Measurements from ENCODE around the gene RHD. TPM values are rescaled to one million over a fixed set of nuclear protein-coding genes. Genes with fewer than 3 reads are reported as not detected.
A peak's percentile ranks its signal among the peaks of the same experiment; 100 is the strongest.
"Not testable (repeated sequence)": the region's sequence is repeated elsewhere in the genome, so short reads cannot be mapped to it uniquely, and the experiment has no call there.

RHD gene
- total RNA-seq, 4 donors from 2014 or later: 0.40 TPM; not detected in 3

- peak overlapping the region in 3 of 4 donors; percentile 89 to 94 (median 93) for H3K27ac ChIP-seq
These were observed 5.6 kb upstream of the RHD start for GRCh38 chr1:25266554-25267287.

GRCh38 chr1:25267288-25268142 is 4.8 kb upstream of the RHD start:
- ATAC-seq (peak; percentile 91 to 94), DNase-seq (peak; percentile 57 to 76)
- H3K27me3 ChIP-seq; in situ Hi-C loops (cut with MboI; ENCODE audit: low sequenced_read_pairs in 4 of 4); intact Hi-C loops (cut with DNase I; ENCODE audit: low total_unique reads); H3K9me3 ChIP-seq; H3K4me1 ChIP-seq; H3K36me3 ChIP-seq: not testable (repeated sequence)
- Histone ChIP-seq H3K27ac (peak overlapping the region; percentile 74 to 94 (median 91)), H3K4me3 (peak overlapping the region; percentile 61 to 79 (median 72))
- TF ChIP-seq POLR2A (IDR thresholded peaks at IDR 0.05): peak in 1 of 2 donors; percentile 57

More at GRCh38 chr1:25266554-25267287, 5.6 kb upstream of the RHD start:
- ATAC-seq: peak; percentile 62 to 77
- in situ Hi-C loops (cut with MboI; ENCODE audit: low sequenced_read_pairs in 4 of 4); H3K4me1 ChIP-seq; H3K36me3 ChIP-seq; intact Hi-C loops (cut with DNase I; ENCODE audit: low total_unique reads); H3K27me3 ChIP-seq; H3K9me3 ChIP-seq: not testable (repeated sequence)
- H3K4me3 ChIP-seq: peak overlapping the region; percentile 61 to 72 (median 68)
- TF ChIP-seq CTCF (IDR thresholded peaks at IDR 0.05 in 4 of 5, conservative IDR thresholded peaks at IDR 0.05 in 1 of 5): peak in 1 of 5 experiments; percentile 35
- DNase-seq: peak in 1 of 2 donors; percentile 41

DNA sequence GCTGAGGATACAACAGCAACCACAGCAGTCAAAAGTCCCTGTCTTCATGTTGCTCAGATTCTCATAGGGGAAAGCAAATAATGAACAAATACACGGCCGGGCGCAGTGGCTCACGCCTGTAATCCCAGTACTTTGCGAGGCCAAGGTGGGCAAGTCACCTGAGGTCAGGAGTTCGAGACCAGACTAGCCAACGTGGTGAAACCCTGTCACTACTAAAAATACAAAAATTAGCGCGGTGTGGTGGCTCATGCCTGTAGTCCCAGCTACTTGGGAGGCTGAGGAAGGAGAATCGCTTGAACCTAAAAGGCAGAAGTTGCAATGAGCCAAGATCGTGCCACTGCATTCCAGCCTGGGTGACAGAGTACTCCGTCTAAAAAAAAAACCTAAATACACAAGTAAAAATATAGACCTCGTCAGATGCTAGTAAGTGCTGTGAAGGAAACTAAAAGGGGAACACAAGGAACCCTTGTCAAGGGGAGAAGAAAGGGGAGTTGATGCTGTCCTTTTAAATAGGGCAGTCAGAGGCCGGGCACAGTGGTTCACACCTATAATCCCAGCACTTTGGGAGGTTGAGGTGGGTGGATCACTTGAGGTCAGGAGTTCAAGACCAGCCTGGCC is 4.1 kb upstream of the RHD start:
- H3K9me3 ChIP-seq; intact Hi-C loops (cut with DNase I; ENCODE audit: low total_unique reads); H3K4me1 ChIP-seq; in situ Hi-C loops (cut with MboI; ENCODE audit: low sequenced_read_pairs in 4 of 4); DNase-seq; H3K27me3 ChIP-seq; H3K36me3 ChIP-seq; ATAC-seq: not testable (repeated sequence)
- Histone ChIP-seq H3K4me3 (peak overlapping the region; percentile 61 to 79 (median 72)), H3K27ac (peak overlapping the region; percentile 74 to 94 (median 91))

DNA sequence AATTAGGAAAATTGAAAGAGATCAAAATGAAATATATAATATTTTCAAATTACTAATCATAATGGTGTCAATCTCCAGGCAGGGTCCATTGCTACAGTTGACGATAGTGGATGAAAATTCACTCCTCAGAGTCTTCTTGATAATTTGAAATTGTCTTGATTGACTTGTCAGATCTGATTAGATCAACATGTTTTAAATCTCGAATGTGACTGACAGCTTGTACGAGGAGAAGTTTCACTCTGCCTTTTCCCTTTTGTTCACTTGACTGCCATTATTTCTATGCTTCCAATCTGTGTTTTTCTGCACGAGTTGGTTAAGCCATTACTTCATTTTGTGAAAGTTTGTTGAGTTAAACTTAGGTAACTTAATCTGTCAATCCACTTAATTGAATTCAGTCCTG is 3.3 kb downstream of the RHD start:
- H3K27ac ChIP-seq; H3K36me3 ChIP-seq; in situ Hi-C loops (cut with MboI; ENCODE audit: low sequenced_read_pairs in 4 of 4); intact Hi-C loops (cut with DNase I; ENCODE audit: low total_unique reads); H3K4me1 ChIP-seq; DNase-seq; H3K9me3 ChIP-seq; H3K27me3 ChIP-seq; H3K4me3 ChIP-seq; ATAC-seq: not testable (repeated sequence)

DNA sequence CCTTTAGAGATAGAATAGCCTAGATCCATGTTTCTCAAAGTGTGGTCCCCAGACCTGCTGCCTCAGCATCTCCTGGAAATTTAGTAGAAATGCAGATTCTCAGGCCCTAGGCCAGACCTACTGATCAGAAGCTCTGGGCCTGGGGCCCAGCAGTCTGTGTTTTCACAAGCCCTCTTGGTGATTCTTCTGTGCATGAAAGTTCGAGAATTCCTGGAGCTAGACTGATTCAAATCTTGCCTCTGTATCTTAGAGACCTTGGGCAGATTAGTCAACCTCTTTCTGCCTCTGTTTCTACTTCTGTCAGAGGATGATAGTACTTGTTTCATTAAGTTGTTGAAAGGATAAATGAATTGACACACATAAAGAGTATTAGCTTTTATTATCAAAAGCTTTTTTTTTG is 5.0 kb downstream of the RHD start:
- H3K36me3 ChIP-seq; H3K27me3 ChIP-seq; DNase-seq; ATAC-seq; in situ Hi-C loops (cut with MboI; ENCODE audit: low sequenced_read_pairs in 4 of 4); H3K4me3 ChIP-seq; H3K27ac ChIP-seq; H3K9me3 ChIP-seq; H3K4me1 ChIP-seq; intact Hi-C loops (cut with DNase I; ENCODE audit: low total_unique reads): not testable (repeated sequence)

GRCh38 chr1:25278358-25278757 is 6.0 kb downstream of the RHD start:
- intact Hi-C loops (cut with DNase I; ENCODE audit: low total_unique reads); H3K27ac ChIP-seq; ATAC-seq; DNase-seq; H3K27me3 ChIP-seq; in situ Hi-C loops (cut with MboI; ENCODE audit: low sequenced_read_pairs in 4 of 4); H3K4me3 ChIP-seq; H3K36me3 ChIP-seq; H3K9me3 ChIP-seq; H3K4me1 ChIP-seq: not testable (repeated sequence)

- H3K27me3 ChIP-seq; H3K27ac ChIP-seq; H3K36me3 ChIP-seq; DNase-seq; H3K4me1 ChIP-seq; ATAC-seq; intact Hi-C loops (cut with DNase I; ENCODE audit: low total_unique reads); in situ Hi-C loops (cut with MboI; ENCODE audit: low sequenced_read_pairs in 4 of 4); H3K9me3 ChIP-seq; H3K4me3 ChIP-seq: not testable (repeated sequence)
These were observed 6.5 kb downstream of the RHD start for GRCh38 chr1:25278790-25279189.

- H3K9me3 ChIP-seq; intact Hi-C loops (cut with DNase I; ENCODE audit: low total_unique reads); DNase-seq; H3K27ac ChIP-seq; H3K36me3 ChIP-seq; H3K4me3 ChIP-seq; H3K4me1 ChIP-seq; ATAC-seq; H3K27me3 ChIP-seq: not testable (repeated sequence)
- in situ Hi-C loops (cut with MboI; ENCODE audit: low sequenced_read_pairs in 4 of 4): loop anchor here in 1 of 4 donors (10.0 kb wide), 1 partner anchor 125 kb away; no protein-coding TSS in a partner anchor
These were observed 7.4 kb downstream of the RHD start for GRCh38 chr1:25279693-25280111.

DNA sequence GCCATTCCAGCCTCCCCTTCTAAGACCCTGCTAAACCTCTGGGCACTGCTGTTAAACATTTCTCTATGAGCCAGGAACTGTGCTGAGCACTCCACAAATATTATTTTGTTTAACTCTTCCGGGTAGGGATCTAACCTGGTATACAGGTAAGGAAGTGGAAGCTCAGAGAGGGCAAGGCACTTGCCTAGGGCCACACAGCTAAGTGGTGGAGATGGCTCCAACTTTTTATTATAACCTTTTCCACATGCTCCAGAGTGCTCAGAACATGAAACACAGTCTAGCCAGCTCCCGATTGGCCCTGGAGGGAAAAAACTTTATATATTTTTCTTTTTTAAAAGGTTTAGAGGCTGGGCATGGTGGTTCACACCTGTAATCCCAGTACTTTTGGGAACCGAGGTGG is 13.6 kb downstream of the RHD start:
- in situ Hi-C loops (cut with MboI; ENCODE audit: low sequenced_read_pairs in 4 of 4): loop anchor here in 1 of 4 donors (10.0 kb wide), 1 partner anchor 119 kb away; no protein-coding TSS in a partner anchor

GRCh38 chr1:25287164-25287563 is 14.9 kb downstream of the RHD start:
- in situ Hi-C loops (cut with MboI; ENCODE audit: low sequenced_read_pairs in 4 of 4) (loop anchor here in 1 of 4 donors (10.0 kb wide), 1 partner anchor 118 kb away; no protein-coding TSS in a partner anchor), intact Hi-C loops (cut with DNase I; ENCODE audit: low total_unique reads) (loop anchor here (5.0 kb wide), 1 partner anchor 120 kb away; no protein-coding TSS in a partner anchor)
- not testable (repeated sequence) for H3K36me3 ChIP-seq, H3K27me3 ChIP-seq, H3K9me3 ChIP-seq, H3K4me3 ChIP-seq, H3K27ac ChIP-seq, ATAC-seq, DNase-seq, H3K4me1 ChIP-seq

More for the DNA sequence above, 13.6 kb downstream of the RHD start:
- DNase-seq, H3K4me3 ChIP-seq, H3K27me3 ChIP-seq, ATAC-seq, H3K36me3 ChIP-seq, H3K4me1 ChIP-seq, H3K9me3 ChIP-seq, H3K27ac ChIP-seq: not testable (repeated sequence)
- intact Hi-C loops (cut with DNase I; ENCODE audit: low total_unique reads): loop anchor here (5.0 kb wide), 1 partner anchor 121 kb away; no protein-coding TSS in a partner anchor

All from gastrocnemius medialis (tissue), 4 donors.